G401.6 (cell line): ENCODE results near the gene NOTCH2.
"Not testable (repeated sequence)": the region's sequence is repeated elsewhere in the genome, so short reads cannot be mapped to it uniquely, and the experiment has no call there.

Experiments used
- FAIRE-seq: peaks from 2 replicates; lab custom pipeline; 2012; peaks lifted over from hg19 to GRCh38; lab: Jason Lieb, UNC

Gene NOTCH2

DNA sequence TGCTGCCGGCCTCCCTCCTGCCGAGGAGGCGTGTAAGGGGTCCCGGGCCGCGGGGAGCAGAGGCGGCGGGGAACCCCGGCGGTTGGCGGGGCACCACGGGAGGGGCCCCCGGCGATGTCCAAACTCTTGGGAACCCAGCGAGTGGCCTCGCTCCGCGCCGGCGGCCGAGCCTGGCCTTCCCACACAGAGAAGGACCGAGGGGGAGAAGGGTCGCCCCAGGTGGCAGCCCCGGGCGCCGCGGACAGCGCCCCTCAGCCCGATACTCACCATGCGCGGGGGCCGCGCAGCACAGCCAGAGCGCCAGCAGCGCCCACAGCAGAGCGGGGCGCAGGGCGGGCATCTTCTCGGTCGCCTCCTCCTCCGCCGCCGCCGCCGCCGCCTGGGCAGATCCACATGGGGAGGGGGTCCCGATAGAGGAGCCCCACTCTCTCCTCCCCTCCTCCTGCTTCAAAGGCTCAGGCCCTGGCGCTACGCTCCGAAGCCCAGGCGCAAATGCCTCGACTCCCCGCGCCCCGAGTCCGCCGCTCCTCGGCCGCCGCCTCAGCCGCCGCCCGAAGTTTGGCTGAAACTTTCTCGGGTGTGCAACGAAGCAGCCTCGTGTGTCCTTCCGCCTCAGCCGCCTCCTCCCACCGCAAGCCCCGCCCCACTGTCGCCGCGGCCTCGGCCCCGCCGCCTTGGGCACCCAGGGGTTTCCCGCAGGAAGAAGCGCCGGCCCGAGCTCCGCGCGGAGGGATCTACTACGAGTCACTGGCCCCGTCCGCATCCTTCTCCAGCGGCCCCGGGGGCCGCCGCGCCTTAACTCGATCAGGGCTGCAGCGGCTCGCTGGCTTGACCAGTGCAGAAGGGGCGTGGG, at the start of gene NOTCH2:
Gene NOTCH2, minus strand, starts transcription at position 596 of the 853 bp plus-strand sequence. Its CDS starts 256 bp downstream, at position 340.
- FAIRE-seq: peak; percentile 42

DNA sequence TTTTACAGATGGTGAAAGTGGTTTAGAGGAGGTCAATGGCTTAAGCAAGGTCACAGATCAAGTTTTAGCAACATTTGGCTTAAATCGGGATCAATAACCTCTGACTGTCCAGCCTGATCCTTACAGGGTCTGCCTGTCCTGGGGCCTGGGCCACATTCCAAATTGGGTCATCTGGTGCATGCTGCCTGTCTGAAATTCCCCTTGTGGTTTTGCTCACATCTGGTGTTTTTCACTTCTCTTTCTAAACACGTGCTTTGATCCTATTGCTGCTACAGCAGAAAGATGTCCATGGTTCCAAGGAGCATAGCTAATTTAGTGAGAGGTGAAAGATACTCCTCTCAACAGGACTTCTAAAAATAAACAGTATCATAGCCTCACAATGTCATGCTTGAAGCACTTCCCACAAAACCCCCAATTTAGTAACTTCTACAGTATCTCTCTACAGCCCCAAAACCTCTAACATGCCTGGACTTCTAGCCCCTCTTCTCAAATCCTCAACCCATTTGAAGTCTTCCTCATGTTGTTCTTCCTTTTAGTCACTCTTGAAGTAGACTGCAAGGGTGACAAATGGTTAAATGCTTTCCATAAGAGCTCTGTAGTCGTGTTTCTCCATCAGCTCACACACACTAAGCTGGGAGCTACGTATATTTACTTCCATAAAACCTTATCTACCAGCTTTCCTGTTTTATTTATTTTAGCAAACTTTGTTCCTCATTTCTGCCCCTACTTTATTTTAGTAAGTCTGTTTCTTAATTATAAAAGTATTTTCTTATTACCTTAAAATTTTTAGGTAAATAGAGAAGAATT, 48.1 kb upstream of the NOTCH2 start:
- FAIRE-seq: not testable (repeated sequence)

DNA sequence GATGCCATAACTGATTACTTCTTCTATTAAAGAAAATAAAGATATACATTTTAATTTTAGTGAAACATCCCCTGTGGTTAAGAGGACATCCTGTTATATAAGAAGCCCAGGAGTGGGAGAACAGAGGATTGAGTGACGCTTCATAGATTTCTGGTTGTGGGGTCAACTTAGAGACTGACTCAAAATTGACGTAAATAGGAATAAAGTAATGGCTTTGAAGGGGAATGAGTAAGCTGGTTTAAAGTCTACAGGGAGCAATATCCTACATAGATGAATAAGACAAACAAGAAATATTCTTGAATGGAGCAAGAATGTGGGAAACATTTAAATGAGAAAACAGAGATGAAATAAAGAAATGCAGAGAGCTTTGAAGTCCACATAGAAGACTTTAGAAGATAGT, 46.6 kb upstream of the NOTCH2 start:
- not testable (repeated sequence) for FAIRE-seq

DNA sequence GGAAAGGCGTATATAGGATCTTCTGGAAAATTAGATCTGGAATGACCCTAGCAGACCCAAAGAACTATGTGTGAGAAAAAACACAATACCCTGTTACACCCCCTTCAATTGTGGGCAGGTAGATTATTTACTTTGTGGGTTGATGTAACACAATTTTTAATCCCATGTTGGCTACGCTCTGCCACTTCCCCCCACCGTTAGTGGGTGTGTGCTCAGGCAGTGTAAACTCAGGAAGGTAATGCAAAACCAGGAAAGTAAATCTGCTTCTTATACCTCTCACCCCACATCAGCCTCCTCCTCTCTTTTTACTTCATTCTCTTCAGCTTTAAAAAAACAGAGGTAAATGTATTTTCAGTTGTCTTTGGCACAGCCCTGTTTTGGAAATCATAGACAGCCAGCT, 43.7 kb upstream of the NOTCH2 start:
- not testable (repeated sequence) for FAIRE-seq

DNA sequence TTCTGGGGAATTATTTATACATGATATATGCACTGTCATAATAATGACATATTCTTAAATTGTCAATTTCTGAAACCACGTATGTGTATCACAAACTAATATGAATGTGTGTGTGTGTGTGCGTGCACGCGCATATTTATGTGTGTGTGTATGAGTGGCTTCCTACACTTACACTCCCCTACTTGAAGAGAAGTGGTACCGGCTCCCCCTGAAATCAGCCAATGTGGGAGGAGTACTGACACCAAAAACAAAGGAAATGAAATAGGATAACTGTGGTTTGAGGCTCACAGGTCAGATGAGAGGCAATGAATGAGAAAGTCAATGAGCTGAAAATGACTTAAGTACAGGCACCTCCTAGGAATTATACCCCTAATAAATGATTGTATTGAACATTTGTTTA, 42.8 kb upstream of the NOTCH2 start:
- FAIRE-seq: not testable (repeated sequence)

DNA sequence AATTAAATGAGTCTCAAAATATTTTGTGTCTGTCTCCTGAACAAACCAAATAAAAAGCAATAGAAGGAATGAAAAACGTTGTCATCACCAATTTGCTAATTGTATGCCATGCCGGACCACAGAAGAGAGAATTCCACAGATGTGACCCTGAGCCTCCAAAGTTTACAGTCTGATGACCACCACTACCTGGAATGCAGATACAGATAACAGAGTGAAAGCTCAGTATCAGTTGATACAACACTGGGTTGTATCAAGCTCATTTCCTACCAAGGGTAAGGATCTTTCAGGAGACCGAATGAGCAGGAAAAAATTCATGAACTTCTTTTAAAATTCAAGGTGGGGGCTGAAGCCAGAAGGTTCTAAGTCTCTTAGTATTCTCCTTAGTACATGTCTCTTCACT, 42.3 kb upstream of the NOTCH2 start:
- FAIRE-seq: not testable (repeated sequence)

DNA sequence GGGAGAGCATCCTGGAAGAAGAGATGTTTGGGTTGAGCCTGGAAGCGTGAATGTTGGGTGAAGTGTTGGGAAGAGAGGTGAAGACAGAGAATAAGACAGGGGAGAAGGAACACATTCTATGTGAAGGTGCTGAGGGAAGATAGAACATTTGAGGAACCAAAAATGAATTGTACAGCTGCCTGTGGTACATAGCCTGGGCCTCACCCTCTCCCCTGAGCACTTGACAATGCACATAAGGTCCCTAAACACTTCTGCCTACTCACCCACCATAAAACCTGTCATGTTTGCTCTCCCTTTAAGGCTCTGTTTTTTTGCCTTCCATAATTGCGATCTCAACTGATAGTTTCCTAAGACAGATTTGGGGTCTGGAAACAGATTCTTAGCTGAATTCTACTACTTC, 41.5 kb upstream of the NOTCH2 start:
- FAIRE-seq: not testable (repeated sequence)

DNA sequence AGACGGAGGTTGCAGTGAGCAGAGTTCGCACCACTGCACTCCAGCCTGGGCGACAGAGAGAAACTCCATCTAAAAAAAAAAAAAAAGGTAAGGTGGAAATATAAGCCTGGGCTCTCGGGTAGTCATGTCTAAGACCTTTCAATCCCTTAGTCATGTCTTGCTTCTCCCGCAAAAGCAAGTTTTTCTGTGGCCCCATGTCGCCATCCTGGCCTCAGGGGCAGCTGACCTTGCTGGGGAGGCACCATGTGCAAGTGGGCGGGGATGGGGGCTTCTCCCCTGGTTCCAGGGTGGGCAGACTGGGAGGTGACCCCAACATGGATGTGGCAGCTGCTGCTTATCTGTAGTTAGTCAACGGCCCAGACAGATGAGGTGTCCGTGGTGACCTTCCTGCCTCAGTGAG, 40.2 kb upstream of the NOTCH2 start:
- FAIRE-seq: not testable (repeated sequence)

DNA sequence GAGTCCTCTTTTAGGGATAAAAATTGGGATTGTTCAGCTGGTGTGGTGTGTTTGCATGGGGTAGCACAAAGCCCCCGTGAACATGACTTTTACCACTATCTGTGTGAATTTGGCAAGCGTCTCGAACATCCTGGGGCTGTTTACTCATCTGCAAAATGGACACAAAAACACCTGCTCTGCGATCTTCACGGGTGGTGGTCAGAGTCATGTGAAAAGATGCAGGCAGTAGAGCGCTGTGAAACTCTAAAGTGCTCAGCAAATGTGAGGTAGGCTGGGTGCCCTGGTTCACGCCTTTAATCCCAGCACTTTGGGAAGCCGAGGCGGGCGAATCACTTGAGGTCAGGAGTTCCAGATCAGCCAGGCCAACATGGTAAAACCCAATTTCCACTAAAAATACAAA, 39.7 kb upstream of the NOTCH2 start:
- FAIRE-seq: not testable (repeated sequence)

DNA sequence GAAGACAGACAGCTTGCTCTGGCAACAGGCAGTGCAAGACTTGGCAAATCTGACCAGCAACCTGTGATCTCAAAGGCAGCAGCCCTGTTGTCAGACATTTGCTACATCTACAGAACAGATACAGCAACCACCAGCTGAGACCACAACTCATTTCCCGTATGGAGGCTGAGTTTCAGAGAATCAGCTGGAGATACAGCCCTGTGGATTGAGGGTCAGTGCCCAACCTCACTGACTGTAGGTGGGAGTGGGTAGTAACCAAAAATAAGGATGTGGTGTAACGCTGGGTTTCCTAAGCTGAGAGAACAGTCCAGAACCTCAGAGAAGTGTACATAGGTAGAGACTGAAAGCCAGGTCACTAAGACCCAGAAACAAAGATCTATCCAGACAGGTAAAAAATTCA, 35.8 kb upstream of the NOTCH2 start:
- FAIRE-seq: not testable (repeated sequence)

DNA sequence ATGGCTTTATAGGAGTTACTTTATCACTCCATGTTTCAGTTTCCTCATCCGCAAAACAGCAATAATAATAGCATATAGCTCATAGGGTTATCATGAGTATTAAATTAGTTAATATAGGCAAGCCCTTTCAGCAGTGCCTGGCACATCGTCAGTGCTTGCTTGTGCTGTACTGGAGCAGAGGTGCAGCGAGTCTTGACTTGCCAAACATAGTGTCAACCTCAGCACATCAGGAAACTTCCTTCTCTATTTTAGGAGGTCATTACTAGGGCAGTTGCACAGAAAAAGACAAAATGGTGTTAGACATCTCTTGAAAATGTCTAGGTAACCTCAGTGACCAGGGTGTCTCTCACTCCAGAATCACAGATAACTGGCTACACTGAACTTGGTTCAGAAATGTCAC, 34.3 kb upstream of the NOTCH2 start:
- FAIRE-seq: not testable (repeated sequence)

DNA sequence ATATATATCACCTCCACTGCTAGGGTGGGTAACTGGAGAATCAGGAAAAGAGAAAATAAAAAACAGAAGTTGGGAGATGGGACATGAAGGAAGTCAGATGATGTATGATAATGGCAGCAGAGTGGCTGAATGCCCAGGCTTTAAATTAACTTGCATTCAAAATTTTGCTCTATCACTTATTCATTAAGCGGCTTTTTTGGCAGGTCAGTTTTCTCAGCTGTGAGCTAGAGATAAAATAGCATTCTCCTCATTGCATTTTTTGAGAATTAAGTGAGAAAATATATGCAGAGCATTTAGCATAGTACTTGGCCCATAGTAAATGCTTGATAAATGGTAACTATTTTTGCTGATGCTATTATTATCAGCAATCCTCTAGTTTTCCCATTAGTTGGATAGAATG, 32.1 kb upstream of the NOTCH2 start:
- not testable (repeated sequence) for FAIRE-seq

DNA sequence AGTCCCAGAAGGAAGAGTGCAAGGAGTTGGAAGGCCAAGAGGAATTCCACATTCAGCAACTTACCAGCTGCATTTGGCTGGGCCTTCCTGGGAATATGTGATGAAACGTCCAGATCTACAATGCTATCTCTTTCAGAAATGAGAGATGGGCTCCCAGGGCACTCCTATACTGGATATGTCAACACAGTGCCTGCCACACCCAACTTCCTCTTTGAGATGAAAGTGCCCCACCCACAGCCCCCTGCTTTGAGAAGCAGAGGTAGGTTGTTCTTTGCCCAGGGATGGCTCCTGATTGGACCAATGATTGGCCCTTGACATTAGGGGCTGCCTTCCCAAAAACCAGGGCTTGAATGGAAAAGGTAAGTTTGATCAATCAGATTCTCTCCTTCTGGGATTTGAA, 31.1 kb upstream of the NOTCH2 start:
- not testable (repeated sequence) for FAIRE-seq

DNA sequence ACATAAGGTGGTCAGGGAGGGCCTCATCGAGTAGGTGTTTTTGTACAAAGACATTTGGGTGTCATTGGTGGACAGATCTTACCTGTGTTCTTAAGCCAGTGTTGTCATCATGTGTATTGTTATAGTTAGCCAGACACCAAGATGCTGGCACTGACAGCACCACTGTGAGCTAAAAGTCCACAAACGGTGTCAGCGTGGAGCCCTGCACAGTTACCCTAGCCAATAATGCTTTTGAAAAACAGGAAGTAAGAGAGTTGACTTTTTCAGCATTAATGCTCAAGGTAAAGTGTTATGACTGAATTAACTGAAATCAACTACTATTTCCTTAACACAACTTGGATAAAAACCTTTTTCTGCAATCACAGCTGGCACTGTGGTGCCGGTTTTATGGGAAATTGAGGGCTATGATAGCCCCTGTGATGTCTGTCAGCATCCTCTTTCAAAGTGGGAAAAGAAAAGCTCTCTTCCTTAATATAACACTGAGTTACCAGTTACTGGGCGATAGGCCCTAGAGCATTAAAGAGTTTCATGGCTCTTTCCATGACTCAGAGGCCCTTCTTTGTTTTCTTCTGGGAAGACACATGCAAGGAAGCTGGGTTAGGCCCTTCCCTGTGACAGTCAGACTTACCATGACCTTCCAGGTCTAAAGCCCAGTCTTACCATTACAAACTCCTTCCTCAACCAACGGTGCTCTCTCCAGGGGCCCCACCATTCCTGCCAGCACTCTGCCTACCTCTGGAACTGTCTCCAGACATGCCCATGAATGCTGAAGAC, 29.7 kb upstream of the NOTCH2 start:
- FAIRE-seq: not testable (repeated sequence)

DNA sequence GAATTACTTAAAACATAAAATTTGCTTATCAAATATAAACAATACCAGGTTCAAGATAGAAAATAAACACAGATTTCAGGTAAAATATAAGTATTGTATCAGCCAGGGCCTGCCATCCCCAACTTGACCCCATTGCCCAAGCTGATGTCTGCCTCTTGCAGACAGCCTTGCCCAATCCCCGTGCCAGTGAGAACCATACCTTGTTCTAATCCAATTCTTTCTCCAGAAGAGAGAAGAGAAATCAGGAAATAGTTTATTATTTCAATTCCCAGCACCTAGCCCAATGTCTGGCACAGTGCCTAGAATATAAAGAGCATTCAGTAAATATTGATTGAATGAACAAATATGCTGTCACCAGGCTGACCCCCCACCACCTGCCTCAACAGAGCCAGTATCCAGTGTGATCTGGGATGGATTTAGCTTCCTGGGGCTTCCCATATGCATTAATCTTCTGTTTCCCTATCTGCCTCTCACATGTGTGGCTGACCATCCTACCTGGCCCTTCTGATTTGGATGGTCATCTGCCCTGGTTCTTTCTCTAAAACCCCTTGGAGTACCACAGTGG, 27.6 kb upstream of the NOTCH2 start:
- FAIRE-seq: not testable (repeated sequence)

DNA sequence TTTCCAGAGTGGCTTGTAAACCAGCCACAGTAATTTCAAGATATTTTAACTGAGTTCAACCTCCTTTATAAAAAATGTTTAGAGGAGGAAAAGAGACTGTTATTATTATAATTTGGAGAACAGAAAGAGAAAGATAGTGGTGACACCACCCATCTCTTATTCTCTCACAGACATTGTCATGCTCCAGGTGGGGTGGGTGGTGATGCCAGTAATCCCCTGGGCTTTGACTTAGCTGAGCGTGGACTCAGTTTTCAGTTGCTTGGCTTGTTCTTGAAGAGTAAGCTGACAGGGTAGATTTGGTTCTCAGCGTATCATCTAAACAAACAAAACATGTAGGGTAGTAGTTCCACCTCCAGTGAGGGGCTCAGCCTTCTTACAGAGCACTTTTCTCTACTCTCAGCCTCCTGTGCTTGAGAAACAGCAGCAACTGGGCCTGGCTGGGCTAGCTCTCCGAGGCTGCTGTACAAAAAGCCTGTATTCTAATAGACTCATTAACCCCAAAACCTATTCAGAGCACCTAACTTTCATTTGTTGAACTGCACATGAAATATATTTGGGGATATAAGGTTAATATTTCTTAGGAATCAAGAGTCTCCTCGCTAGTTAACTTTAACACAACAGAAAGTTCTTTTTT, 24.2 kb upstream of the NOTCH2 start:
- not testable (repeated sequence) for FAIRE-seq

DNA sequence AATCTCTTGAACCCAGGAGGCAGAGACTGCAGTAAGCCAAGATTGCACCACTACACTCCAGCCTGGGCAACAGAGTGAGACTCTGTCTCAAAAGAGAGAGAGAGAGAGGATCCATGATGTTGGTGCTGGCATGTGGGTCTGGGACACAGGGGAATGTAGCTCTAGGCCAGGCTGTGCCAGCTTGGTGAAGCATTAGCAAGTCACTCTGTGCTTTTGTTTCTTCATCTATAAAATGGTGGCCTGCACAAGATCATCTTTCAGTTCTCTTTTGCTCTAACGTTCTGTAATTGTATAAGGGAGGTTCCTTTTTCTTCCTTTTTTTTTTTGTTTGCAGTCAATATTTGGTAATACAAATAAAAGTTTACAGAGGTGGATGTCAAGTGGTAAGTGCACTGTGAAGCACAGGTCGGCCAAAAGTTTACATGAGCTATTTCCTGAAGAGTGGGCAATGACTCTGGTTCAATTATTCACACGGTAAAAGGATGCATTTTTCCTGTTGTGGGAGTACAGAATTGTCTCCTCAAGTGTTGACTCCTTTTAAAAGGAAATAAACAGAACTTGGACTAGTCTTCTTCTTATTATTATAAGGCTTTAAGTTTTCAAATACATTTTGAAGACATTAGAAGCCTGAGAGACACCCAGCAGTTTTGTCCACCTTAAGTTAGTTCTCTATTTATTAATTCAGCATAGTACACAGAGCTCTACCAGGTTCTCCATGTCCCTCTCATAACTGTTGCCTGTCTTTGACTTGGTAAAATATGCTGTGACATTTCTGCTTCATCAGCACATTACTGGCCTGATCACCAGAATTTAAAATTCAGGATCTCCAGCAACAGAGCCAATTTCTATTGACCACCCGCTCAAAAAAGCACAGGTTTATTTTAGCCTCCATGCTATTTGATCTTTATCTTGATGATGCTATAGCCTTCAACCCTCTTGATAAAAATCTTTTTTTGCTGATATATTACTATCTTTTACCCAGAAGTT, 23.1 kb upstream of the NOTCH2 start:
- FAIRE-seq: not testable (repeated sequence)

DNA sequence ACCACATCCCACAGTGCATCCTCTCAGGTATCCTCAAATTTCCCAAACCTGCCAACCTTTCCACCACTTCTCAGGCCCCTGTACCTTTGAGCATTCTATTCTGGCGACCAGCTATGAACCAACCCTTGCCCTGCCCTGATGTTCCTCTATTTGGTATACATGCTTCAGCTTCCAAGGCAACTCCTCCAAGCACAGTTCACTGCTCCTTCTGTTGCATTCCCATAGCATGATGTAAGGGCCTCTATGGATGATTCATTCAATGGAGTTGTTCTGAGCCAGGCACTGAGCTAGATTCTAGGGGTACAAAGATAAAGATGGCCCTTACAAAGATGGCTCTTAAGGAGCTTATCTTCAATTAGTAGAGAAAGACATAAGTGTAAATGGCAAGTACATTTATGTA, 21.4 kb upstream of the NOTCH2 start:
- FAIRE-seq: not testable (repeated sequence)

DNA sequence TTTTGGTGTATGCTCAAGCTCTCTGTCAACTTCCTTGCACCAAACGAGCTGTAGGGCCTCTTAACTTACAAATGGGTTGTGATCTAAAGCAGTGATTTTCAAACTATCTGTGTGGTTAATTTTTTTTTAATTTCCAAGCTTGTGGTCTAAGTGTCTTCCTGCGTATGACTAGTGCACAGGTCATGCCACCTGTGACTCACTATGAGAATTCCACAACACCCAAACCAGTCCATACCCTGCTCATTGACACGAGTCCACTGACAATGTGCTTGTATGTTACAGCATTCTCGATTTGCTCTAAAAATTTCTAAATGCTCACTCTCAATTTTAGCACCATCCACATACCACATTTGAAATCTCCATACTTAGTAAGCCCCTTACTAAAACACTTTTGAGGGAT, 18.5 kb upstream of the NOTCH2 start:
- not testable (repeated sequence) for FAIRE-seq

DNA sequence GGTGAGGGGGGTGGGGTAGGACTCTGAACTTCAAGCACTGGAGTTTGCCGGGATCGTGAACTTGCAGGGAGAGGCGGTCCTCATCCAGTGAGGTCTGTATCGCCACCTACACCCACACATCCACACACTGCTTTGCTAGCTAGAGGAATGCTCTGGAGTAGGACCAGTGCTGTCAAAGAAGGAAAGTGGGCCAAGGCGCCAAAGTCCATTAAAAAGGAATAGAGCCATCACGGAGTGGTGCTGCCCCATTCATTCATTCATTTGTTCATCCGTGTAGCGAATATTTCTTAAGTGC, 405 bp upstream of the NOTCH2 start:
- FAIRE-seq: not testable (repeated sequence)

DNA sequence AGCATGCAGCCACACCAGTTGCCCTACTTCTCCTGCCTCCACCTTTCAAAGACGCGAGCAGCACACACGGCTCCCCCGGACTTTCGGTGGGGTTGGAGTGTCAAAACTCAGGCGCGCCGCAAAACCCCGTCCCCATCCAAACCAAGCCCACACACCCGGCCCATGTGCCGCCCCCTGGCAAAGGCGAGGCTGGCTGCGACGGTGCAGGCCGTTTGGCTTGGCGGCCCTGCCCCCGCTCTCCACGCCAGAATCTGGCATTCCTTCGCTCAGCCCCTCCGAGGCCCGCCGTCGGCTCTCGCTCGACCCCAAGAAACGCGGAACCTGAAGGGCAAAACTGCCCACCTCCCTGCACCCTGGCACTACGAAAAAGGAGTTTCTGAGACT, 787 bp downstream of the NOTCH2 start:
- FAIRE-seq: not testable (repeated sequence)
